Stimulated activated CD4-positive, alpha-beta T cell treated with anti-CD3 and anti-CD28 coated beads, Interleukin-2, amount 100 ng/mL, for 48 hours (primary cell): ENCODE data around the gene PIGO.

Experiments
- DNase-seq, 2 donors: peaks; one replicate each; pipeline ENCODE4 v3.0.0-alpha.2; 2020

The PIGO gene

GRCh38 chr9:35096035-35096849, at the start of gene PIGO:
TSS of gene PIGO (minus strand) at chr9:35096591. CDS start at chr9:35095565, 1,026 bp downstream.
- peak; percentile 86 to 88 for DNase-seq

- no peak for DNase-seq
These were observed 45.6 kb upstream of the PIGO start for GRCh38 chr9:35142037-35142436.

- no peak for DNase-seq
These were observed 43.7 kb upstream of the PIGO start for GRCh38 chr9:35140093-35140492.

- no peak for DNase-seq
These were observed 40.5 kb upstream of the PIGO start for GRCh38 chr9:35136866-35137265.

- no peak for DNase-seq
These were observed 39.6 kb upstream of the PIGO start for GRCh38 chr9:35135988-35136387.

GRCh38 chr9:35134920-35135319, 38.5 kb upstream of the PIGO start:
- no peak for DNase-seq

GRCh38 chr9:35116898-35117551, 20.6 kb upstream of the PIGO start:
- peak; percentile 81 to 89 for DNase-seq

- no peak for DNase-seq
These were observed 20.1 kb upstream of the PIGO start for GRCh38 chr9:35116539-35116897.

- DNase-seq, result peak; percentile 87
These were observed 19.5 kb upstream of the PIGO start, which contains the start of gene ATOSB for GRCh38 chr9:35115680-35116538. TSS of gene ATOSB (minus strand) at chr9:35115862. CDS start at chr9:35108274, 7,588 bp downstream.

GRCh38 chr9:35114840-35115628, 18.6 kb upstream of the PIGO start:
- DNase-seq, result no peak

GRCh38 chr9:35114113-35114839, 17.9 kb upstream of the PIGO start:
- DNase-seq, result peak; percentile 53 to 64

GRCh38 chr9:35112257-35113020, 16.0 kb upstream of the PIGO start:
- no peak for DNase-seq

- DNase-seq, result peak; percentile 90 to 93
These were observed 14.9 kb upstream of the PIGO start for GRCh38 chr9:35111001-35111933.

GRCh38 chr9:35110327-35110761, 14.0 kb upstream of the PIGO start:
- DNase-seq, result no peak

- DNase-seq, result no peak
These were observed 12.7 kb upstream of the PIGO start for GRCh38 chr9:35108946-35109575.

GRCh38 chr9:35108461-35108860, 12.1 kb upstream of the PIGO start:
- no peak for DNase-seq

GRCh38 chr9:35107297-35108290, 11.2 kb upstream of the PIGO start:
- DNase-seq, result no peak

- DNase-seq, result no peak
These were observed 9.9 kb upstream of the PIGO start for GRCh38 chr9:35106343-35106730.
